Neural progenitor cell (in vitro differentiated cells): Measurements from ENCODE around the gene TUSC2. TPM values are rescaled to one million over a fixed set of nuclear protein-coding genes. Genes with fewer than 3 reads are reported as not detected.

Experiments
- DNase-seq: peaks from one replicate; pipeline ENCODE4 v3.0.0-alpha.2; 2016; ENCODE audit warnings: low spot score
- H2AFZ ChIP-seq: fragments of 200-600 bp; sonication (generic); replicated peaks from 2 replicates; pipeline ENCODE4 v1.6.1; 2016; ENCODE audit warnings: antibody characterized with exemption
- H3F3A ChIP-seq: fragments of 200-600 bp; sonication (generic); 2 replicates; pipeline ENCODE4 v1.6.1; 2016; ENCODE audit warnings: antibody characterized with exemption, low read depth
- H3K27ac ChIP-seq: fragments of 200-600 bp; sonication (generic); 2 replicates; pipeline ENCODE4 v1.5.1; 2016; ENCODE audit warnings: mild to moderate bottlenecking
- H3K27me3 ChIP-seq: fragments of 200-600 bp; sonication (generic); 2 replicates; pipeline ENCODE4 v1.6.1; 2016; ENCODE audit warnings: mild to moderate bottlenecking, moderate library complexity
- H3K36me3 ChIP-seq: fragments of 200-600 bp; sonication (generic); 2 replicates; pipeline ENCODE4 v1.5.1; 2016
- H3K4me1 ChIP-seq: fragments of 200-600 bp; sonication (generic); 2 replicates; pipeline ENCODE4 v1.6.1; 2016; ENCODE audit warnings: mixed run types
- H3K4me2 ChIP-seq: fragments of 200-600 bp; sonication (generic); 2 replicates; pipeline ENCODE4 v1.6.1; 2016
- H3K4me3 ChIP-seq: fragments of 200-600 bp; sonication (generic); 2 replicates; pipeline ENCODE4 v1.5.1; 2016
- H3K79me2 ChIP-seq: fragments of 200-600 bp; sonication (generic); 2 replicates; pipeline ENCODE4 v1.6.1; 2016; ENCODE audit warnings: low read depth
- H3K9ac ChIP-seq: fragments of 200-600 bp; sonication (generic); 2 replicates; pipeline ENCODE4 v1.6.1; 2016
- H3K9me3 ChIP-seq: fragments of 200-600 bp; sonication (generic); 2 replicates; pipeline ENCODE4 v1.5.1; 2016; ENCODE audit warnings: low read depth
- H4K20me1 ChIP-seq: fragments of 200-600 bp; sonication (generic); 2 replicates; pipeline ENCODE4 v1.6.1; 2016; ENCODE audit warnings: low read depth
- H3K27ac Mint-ChIP-seq: 3 replicates; pipeline ENCODE4 v1.8.0; 2021; ENCODE audit warnings: mixed read lengths
- H3K27me3 Mint-ChIP-seq: 2 replicates; pipeline ENCODE4 v1.8.0; 2022; ENCODE audit warnings: low read depth, mild to moderate bottlenecking, inconsistent platforms, moderate library complexity, mixed read lengths; ENCODE audit not compliant: insufficient read depth
- H3K36me3 Mint-ChIP-seq: 3 replicates; pipeline ENCODE4 v1.8.0; 2021; ENCODE audit warnings: mixed read lengths
- H3K4me1 Mint-ChIP-seq: 3 replicates; pipeline ENCODE4 v1.8.0; 2021; ENCODE audit warnings: mixed read lengths
- H3K4me3 Mint-ChIP-seq: 3 replicates; pipeline ENCODE4 v1.8.0; 2021; ENCODE audit warnings: mild to moderate bottlenecking, moderate library complexity, mixed read lengths
- H3K9me3 Mint-ChIP-seq: 3 replicates; pipeline ENCODE4 v1.8.0; 2020; ENCODE audit warnings: mixed read lengths
- EZH2 ChIP-seq: fragments of 200-600 bp; sonication (generic); IDR thresholded peaks from 2 replicates; pipeline ENCODE4 v1.6.1; 2017; ENCODE audit warnings: antibody characterized with exemption, mild to moderate bottlenecking, moderate library complexity
- EZH2phosphoT487 ChIP-seq: fragments of 200-600 bp; sonication (generic); IDR thresholded peaks from 2 replicates; pipeline ENCODE4 v1.6.1; 2017; ENCODE audit warnings: antibody characterized with exemption
- total RNA-seq: library from RNA; depleted of rRNA; stranded (reverse); fragments of >200 nt; gene quantifications from 2 replicates; pipeline ENCODE4 v1.2.3, GENCODE V29; 2015; ENCODE audit warnings: low replicate concordance
- TF ChIP-seq, protein P1 (sequence below): fragments of 200-600 bp; sonication (generic); IDR thresholded peaks from 2 replicates; pipeline ENCODE4 v1.5.1; 2017; ENCODE audit warnings: antibody characterized with exemption, mild to moderate bottlenecking

The TUSC2 gene
- total RNA-seq, 1 donor from 2014 or later = 14.9 TPM

DNA sequence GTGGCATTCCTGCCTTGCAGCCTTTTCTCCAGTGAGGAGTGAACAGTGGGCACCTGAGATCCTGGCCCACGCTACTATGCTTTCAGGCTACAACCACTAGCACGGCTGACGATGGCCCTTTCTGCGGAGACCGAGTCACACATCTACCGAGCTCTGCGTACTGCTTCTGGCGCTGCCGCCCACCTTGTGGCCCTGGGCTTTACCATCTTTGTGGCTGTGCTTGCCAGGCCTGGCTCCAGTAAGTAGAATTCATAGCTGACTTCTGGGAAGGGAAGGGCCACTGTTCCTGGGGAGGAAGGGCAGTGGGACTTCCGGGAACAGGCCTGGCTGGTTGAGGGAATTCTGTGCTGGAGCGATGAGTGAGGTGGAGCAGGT, 23.3 kb upstream of the TUSC2 start:
- Histone ChIP-seq H3K9me3 (no peaks in the 10 kb centered on the region), H3K27me3 (peaks cover 2% of the 10 kb centered on the region), H3K4me3 (peak overlapping the region; percentile 84), H3K27ac (no peak overlapping the region), H4K20me1 (peaks cover 22% of the 10 kb centered on the region), H3K79me2 (peaks cover 18% of the 10 kb centered on the region), H3F3A (peaks cover 19% of the 10 kb centered on the region), H3K4me1 (peaks cover 5% of the 10 kb centered on the region), H3K4me2 (peak overlapping the region; percentile 93), H2AFZ (no peak overlapping the region), H3K36me3 (no peaks in the 10 kb centered on the region), H3K9ac (no peak overlapping the region)
- Mint-ChIP-seq H3K36me3 (peaks cover 5% of the 10 kb centered on the region), H3K4me1 (peaks cover 27% of the 10 kb centered on the region), H3K27ac (no peak overlapping the region), H3K9me3 (no peaks in the 10 kb centered on the region), H3K27me3 (peaks cover 8% of the 10 kb centered on the region), H3K4me3 (peak overlapping the region; percentile 94)
- no peak for DNase-seq
- TF ChIP-seq EZH2 (no peak), EZH2phosphoT487 (no peak)
- TF ChIP-seq, protein P1, sequence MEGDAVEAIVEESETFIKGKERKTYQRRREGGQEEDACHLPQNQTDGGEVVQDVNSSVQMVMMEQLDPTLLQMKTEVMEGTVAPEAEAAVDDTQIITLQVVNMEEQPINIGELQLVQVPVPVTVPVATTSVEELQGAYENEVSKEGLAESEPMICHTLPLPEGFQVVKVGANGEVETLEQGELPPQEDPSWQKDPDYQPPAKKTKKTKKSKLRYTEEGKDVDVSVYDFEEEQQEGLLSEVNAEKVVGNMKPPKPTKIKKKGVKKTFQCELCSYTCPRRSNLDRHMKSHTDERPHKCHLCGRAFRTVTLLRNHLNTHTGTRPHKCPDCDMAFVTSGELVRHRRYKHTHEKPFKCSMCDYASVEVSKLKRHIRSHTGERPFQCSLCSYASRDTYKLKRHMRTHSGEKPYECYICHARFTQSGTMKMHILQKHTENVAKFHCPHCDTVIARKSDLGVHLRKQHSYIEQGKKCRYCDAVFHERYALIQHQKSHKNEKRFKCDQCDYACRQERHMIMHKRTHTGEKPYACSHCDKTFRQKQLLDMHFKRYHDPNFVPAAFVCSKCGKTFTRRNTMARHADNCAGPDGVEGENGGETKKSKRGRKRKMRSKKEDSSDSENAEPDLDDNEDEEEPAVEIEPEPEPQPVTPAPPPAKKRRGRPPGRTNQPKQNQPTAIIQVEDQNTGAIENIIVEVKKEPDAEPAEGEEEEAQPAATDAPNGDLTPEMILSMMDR = no peak

DNA sequence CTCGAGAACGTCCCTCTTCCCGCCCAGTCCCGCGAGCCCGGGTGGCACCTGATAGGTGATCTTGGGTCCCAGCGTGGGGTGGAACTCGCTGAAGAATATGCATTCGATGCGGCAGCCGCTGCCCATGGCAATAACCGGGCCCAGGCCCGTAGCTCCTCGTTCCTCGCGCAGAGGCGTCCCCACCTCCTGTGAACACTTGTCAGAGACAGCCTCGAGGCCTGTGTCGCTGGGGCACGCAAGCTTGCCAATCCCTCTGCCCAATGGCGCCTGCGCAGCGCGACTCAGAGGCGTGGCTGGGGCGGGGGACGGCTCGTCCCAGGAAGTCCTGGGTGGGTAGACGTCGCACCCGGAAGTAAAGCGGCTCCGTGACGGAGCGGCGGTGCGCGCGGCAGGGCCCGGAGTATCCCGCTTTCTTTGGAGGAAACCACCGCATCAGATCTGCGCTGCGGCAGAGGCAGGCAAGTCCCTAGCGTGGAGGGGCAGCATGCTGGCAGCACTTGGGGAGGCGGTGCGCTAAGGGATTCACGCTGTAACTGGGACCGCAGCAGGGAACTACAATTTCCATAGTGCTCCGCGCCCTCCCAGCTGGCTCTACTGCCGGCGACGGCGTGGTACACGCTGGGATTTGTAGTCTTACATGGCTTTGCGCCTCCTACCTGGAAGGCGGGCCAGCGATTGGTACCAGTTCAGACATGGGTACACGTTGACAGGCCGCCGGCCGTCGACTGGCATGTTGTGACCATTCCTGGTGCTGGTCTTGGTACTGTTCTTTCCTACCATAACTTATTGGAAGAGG, 22.7 kb upstream of the TUSC2 start, which contains the start of the genes CYB561D2 and NPRL2:
Gene CYB561D2 (plus strand): TSS at position 336 of the 796 bp plus-strand sequence. CDS start 572 bp downstream, outside the sequence.
Gene NPRL2 (minus strand): TSS at position 249 of the 796 bp plus-strand sequence. CDS start 123 bp downstream, at position 126.
- H3K4me1 ChIP-seq = peaks cover 9% of the 10 kb centered on the region
- no peaks in the 10 kb centered on the region for H3K9me3 ChIP-seq
- peaks cover 12% of the 10 kb centered on the region for H3K79me2 ChIP-seq
- H3K4me3 ChIP-seq = peak within 1 kb of the TSS; percentile 84
- H3K27me3 Mint-ChIP-seq = peaks cover 11% of the 10 kb centered on the region
- no peaks in the 10 kb centered on the region for H3K9me3 Mint-ChIP-seq
- H3K4me2 ChIP-seq = peak within 1 kb of the TSS; percentile 93
- peaks cover 29% of the 10 kb centered on the region for H3K4me1 Mint-ChIP-seq
- H3K27me3 ChIP-seq = peaks cover 8% of the 10 kb centered on the region
- peaks cover 5% of the 10 kb centered on the region for H3K36me3 Mint-ChIP-seq
- no peak within 1 kb of the TSS for H3K27ac ChIP-seq
- no peaks in the 10 kb centered on the region for H3K36me3 ChIP-seq
- peak within 1 kb of the TSS; percentile 94 for H3K4me3 Mint-ChIP-seq
- H2AFZ ChIP-seq = peak within 1 kb of the TSS; percentile 91
- peaks cover 16% of the 10 kb centered on the region for H4K20me1 ChIP-seq
- TF ChIP-seq EZH2 (no peak), EZH2phosphoT487 (no peak)
- TF ChIP-seq, protein P1 = no peak
- H3K9ac ChIP-seq = peak within 1 kb of the TSS; percentile 17
- H3F3A ChIP-seq = peaks cover 25% of the 10 kb centered on the region
- H3K27ac Mint-ChIP-seq = peak within 1 kb of the TSS; percentile 9
- peak; percentile 95 for DNase-seq

DNA sequence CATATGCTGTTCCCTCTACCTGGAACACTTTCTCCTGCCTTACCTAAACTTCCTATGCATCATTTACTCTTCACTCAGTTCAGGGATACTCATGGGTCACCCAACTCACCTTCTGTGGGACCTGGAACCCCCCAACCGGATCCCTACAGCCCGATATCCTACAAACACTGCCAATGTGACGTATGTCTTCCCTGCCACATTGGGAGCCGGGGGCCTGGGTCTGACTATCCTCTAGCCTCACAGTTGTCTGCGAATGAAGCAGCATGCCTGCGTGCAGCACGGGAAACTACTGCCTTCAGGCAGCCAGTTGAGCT, 22.1 kb upstream of the TUSC2 start:
- Histone ChIP-seq H2AFZ (peak overlapping the region; percentile 91), H3K27me3 (peaks cover 13% of the 10 kb centered on the region), H4K20me1 (peaks cover 11% of the 10 kb centered on the region), H3K27ac (no peak overlapping the region), H3K4me2 (peak overlapping the region; percentile 93), H3K9me3 (no peaks in the 10 kb centered on the region), H3K79me2 (peaks cover 9% of the 10 kb centered on the region), H3K36me3 (no peaks in the 10 kb centered on the region), H3K4me3 (peak overlapping the region; percentile 84), H3K4me1 (peaks cover 10% of the 10 kb centered on the region), H3F3A (peaks cover 26% of the 10 kb centered on the region), H3K9ac (peak overlapping the region; percentile 17)
- H3K27me3 Mint-ChIP-seq = peaks cover 11% of the 10 kb centered on the region
- DNase-seq = no peak
- peak overlapping the region; percentile 94 for H3K4me3 Mint-ChIP-seq
- TF ChIP-seq EZH2phosphoT487 (no peak), EZH2 (no peak)
- TF ChIP-seq, protein P1 = no peak
- H3K27ac Mint-ChIP-seq = peak overlapping the region; percentile 9
- peaks cover 25% of the 10 kb centered on the region for H3K4me1 Mint-ChIP-seq
- H3K36me3 Mint-ChIP-seq = peaks cover 5% of the 10 kb centered on the region
- H3K9me3 Mint-ChIP-seq = no peaks in the 10 kb centered on the region
